Measurements from ENCODE around the gene VAMP7. TPM values are rescaled to one million over a fixed set of nuclear protein-coding genes. Genes with fewer than 3 reads are reported as not detected.

Gene VAMP7
- polyA plus RNA-seq, 1 donor from 2014 or later = 43.4 TPM

DNA sequence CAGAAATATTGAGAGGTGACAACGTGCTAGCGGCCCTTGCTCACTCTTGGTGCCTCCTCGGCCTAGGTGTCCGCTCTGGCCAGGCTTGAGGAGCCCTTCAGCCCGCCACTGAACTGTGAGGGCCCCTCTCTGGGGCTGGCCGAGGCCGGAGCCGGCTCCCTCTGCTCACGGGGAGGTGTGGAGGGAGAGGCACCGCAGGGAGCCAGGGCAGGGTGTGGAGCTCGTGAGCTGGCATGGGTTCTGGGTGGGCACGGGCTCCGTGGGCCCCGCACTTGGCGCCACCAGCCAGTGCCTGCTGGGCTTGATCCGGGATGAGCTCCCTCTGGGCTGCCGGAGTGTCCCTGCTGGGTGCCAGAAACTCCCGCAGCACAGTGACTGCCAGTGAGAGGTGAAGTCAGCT lies 16.0 kb upstream of the VAMP7 start:
- H3K4me3 ChIP-seq (ENCODE audit: low read length) = no peak overlapping the region
- no peaks in the 10 kb centered on the region for H3F3A ChIP-seq (ENCODE audit: insufficient read depth, low read length, poor library complexity, severe bottlenecking)
- TF ChIP-seq EP300 (conservative IDR thresholded peaks at IDR 0.05; ENCODE audit: poor library complexity, severe bottlenecking) (no peak), RAD21 (conservative IDR thresholded peaks at IDR 0.05) (no peak), POLR2AphosphoS5 (IDR thresholded peaks at IDR 0.05) (no peak), SMC3 (conservative IDR thresholded peaks at IDR 0.05; ENCODE audit: poor library complexity) (no peak), CTCF (IDR thresholded peaks at IDR 0.05; ENCODE audit: poor library complexity, severe bottlenecking) (no peak), TAF1 (IDR thresholded peaks at IDR 0.05; ENCODE audit: low read depth) (no peak), MXI1 (conservative IDR thresholded peaks at IDR 0.05; ENCODE audit: poor library complexity, severe bottlenecking) (no peak), EZH2 (IDR thresholded peaks at IDR 0.05; ENCODE audit: borderline replicate concordance, insufficient read depth, low read length, poor library complexity, severe bottlenecking) (no peak)
- TF ChIP-seq, protein P1, sequence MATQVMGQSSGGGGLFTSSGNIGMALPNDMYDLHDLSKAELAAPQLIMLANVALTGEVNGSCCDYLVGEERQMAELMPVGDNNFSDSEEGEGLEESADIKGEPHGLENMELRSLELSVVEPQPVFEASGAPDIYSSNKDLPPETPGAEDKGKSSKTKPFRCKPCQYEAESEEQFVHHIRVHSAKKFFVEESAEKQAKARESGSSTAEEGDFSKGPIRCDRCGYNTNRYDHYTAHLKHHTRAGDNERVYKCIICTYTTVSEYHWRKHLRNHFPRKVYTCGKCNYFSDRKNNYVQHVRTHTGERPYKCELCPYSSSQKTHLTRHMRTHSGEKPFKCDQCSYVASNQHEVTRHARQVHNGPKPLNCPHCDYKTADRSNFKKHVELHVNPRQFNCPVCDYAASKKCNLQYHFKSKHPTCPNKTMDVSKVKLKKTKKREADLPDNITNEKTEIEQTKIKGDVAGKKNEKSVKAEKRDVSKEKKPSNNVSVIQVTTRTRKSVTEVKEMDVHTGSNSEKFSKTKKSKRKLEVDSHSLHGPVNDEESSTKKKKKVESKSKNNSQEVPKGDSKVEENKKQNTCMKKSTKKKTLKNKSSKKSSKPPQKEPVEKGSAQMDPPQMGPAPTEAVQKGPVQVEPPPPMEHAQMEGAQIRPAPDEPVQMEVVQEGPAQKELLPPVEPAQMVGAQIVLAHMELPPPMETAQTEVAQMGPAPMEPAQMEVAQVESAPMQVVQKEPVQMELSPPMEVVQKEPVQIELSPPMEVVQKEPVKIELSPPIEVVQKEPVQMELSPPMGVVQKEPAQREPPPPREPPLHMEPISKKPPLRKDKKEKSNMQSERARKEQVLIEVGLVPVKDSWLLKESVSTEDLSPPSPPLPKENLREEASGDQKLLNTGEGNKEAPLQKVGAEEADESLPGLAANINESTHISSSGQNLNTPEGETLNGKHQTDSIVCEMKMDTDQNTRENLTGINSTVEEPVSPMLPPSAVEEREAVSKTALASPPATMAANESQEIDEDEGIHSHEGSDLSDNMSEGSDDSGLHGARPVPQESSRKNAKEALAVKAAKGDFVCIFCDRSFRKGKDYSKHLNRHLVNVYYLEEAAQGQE (IDR thresholded peaks at IDR 0.05; ENCODE audit: borderline replicate concordance) = no peak
- no peak overlapping the region for H3K9ac ChIP-seq (ENCODE audit: low read length)
- no peaks in the 10 kb centered on the region for H4K20me1 ChIP-seq (ENCODE audit: insufficient read depth)
- H3K9me2 ChIP-seq (ENCODE audit: insufficient read depth, low read length) = no peaks in the 10 kb centered on the region
- no peaks in the 10 kb centered on the region for H3K36me3 ChIP-seq (ENCODE audit: insufficient read depth, low read length)
- no peak overlapping the region for H3K4me2 ChIP-seq (ENCODE audit: low read length)
- H3K27me3 ChIP-seq (ENCODE audit: insufficient read depth, low read depth, low read length) = no peaks in the 10 kb centered on the region
- H3K27ac ChIP-seq (ENCODE audit: low read length) = no peak overlapping the region
- no peaks in the 10 kb centered on the region for H3K79me2 ChIP-seq (replicated peaks; ENCODE audit: insufficient read depth, low read length)
- H2AFZ ChIP-seq (ENCODE audit: low read depth, low read length) = no peak overlapping the region
- H3K9me3 ChIP-seq (ENCODE audit: low read length) = no peaks in the 10 kb centered on the region

GRCh38 chrX:155867821-155868220 lies 13.3 kb upstream of the VAMP7 start:
- TF ChIP-seq POLR2AphosphoS5 (IDR thresholded peaks at IDR 0.05) = no peak
- no peak for TF ChIP-seq TAF1 (IDR thresholded peaks at IDR 0.05; ENCODE audit: low read depth)
- TF ChIP-seq MXI1 (conservative IDR thresholded peaks at IDR 0.05; ENCODE audit: poor library complexity, severe bottlenecking) = no peak
- no peak for TF ChIP-seq CTCF (IDR thresholded peaks at IDR 0.05; ENCODE audit: poor library complexity, severe bottlenecking)
- no peak for TF ChIP-seq SMC3 (conservative IDR thresholded peaks at IDR 0.05; ENCODE audit: poor library complexity)
- TF ChIP-seq, protein P1 (IDR thresholded peaks at IDR 0.05; ENCODE audit: borderline replicate concordance) = no peak
- no peak for TF ChIP-seq EZH2 (IDR thresholded peaks at IDR 0.05; ENCODE audit: borderline replicate concordance, insufficient read depth, low read length, poor library complexity, severe bottlenecking)
- TF ChIP-seq EP300 (conservative IDR thresholded peaks at IDR 0.05; ENCODE audit: poor library complexity, severe bottlenecking) = no peak
- TF ChIP-seq RAD21 (conservative IDR thresholded peaks at IDR 0.05) = no peak
- no peak overlapping the region for H3K4me2 ChIP-seq (ENCODE audit: low read length)
- no peak overlapping the region for H3K27ac ChIP-seq (ENCODE audit: low read length)
- H3K36me3 ChIP-seq (ENCODE audit: insufficient read depth, low read length) = no peaks in the 10 kb centered on the region
- H3K79me2 ChIP-seq (replicated peaks; ENCODE audit: insufficient read depth, low read length) = no peaks in the 10 kb centered on the region
- H3K9ac ChIP-seq (ENCODE audit: low read length) = no peak overlapping the region
- H2AFZ ChIP-seq (ENCODE audit: low read depth, low read length) = no peak overlapping the region
- H3K27me3 ChIP-seq (ENCODE audit: insufficient read depth, low read depth, low read length) = no peaks in the 10 kb centered on the region
- no peaks in the 10 kb centered on the region for H3K9me2 ChIP-seq (ENCODE audit: insufficient read depth, low read length)
- H3K9me3 ChIP-seq (ENCODE audit: low read length) = no peaks in the 10 kb centered on the region
- no peaks in the 10 kb centered on the region for H3F3A ChIP-seq (ENCODE audit: insufficient read depth, low read length, poor library complexity, severe bottlenecking)
- no peak overlapping the region for H3K4me3 ChIP-seq (ENCODE audit: low read length)
- no peaks in the 10 kb centered on the region for H4K20me1 ChIP-seq (ENCODE audit: insufficient read depth)

Data from neural cell (in vitro differentiated cells).